ENCODE results near the gene CYP2A6. TPM values are rescaled to one million over a fixed set of nuclear protein-coding genes. Genes with fewer than 3 reads are reported as not detected.
A peak's percentile ranks its signal among the peaks of the same experiment; 100 is the strongest.

The CYP2A6 gene
- total RNA-seq, 6 donors from 2014 or later = 1.5 to 11.6 (median 2.9) TPM; not detected in 1

DNA sequence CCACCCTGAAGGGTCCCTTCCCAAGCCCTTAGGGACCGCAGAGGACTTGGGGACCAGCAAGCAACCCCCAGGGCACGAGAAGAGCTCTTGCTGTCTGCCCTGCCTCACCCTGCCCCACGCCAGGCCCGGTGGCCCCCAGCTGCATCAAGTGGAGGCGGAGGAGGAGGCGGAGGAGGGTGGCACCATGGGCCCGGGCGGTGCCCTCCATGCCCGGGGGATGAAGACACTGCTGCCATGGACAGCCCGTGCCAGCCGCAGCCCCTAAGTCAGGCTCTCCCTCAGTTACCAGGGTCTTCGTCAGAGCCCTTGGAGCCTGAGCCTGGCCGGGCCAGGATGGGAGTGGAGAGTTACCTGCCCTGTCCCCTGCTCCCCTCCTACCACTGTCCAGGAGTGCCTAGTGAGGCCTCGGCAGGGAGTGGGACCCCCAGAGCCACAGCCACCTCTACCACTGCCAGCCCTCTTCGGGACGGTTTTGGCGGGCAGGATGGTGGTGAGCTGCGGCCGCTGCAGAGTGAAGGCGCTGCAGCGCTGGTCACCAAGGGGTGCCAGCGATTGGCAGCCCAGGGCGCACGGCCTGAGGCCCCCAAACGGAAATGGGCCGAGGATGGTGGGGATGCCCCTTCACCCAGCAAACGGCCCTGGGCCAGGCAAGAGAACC lies 49.8 kb downstream of the CYP2A6 start:
- no peaks in the 10 kb centered on the region for H3K27me3 ChIP-seq
- peaks cover 4 to 51% (median 22%) of the 10 kb centered on the region in 4 donors for H3K36me3 ChIP-seq
- WGBS, 2 donors = 62 to 63% methylated on average over 16 to 26 of the region's 27 CpGs
- TF ChIP-seq POLR2A (IDR thresholded peaks at IDR 0.05) (peak in 1 of 4 donors; percentile 29), EP300 (IDR thresholded peaks at IDR 0.05) (no peak), POLR2AphosphoS5 (IDR thresholded peaks at IDR 0.05) (no peak)
- TF ChIP-seq, protein P1, sequence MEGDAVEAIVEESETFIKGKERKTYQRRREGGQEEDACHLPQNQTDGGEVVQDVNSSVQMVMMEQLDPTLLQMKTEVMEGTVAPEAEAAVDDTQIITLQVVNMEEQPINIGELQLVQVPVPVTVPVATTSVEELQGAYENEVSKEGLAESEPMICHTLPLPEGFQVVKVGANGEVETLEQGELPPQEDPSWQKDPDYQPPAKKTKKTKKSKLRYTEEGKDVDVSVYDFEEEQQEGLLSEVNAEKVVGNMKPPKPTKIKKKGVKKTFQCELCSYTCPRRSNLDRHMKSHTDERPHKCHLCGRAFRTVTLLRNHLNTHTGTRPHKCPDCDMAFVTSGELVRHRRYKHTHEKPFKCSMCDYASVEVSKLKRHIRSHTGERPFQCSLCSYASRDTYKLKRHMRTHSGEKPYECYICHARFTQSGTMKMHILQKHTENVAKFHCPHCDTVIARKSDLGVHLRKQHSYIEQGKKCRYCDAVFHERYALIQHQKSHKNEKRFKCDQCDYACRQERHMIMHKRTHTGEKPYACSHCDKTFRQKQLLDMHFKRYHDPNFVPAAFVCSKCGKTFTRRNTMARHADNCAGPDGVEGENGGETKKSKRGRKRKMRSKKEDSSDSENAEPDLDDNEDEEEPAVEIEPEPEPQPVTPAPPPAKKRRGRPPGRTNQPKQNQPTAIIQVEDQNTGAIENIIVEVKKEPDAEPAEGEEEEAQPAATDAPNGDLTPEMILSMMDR (IDR thresholded peaks at IDR 0.05) = no peak
- peaks cover 59 to 66% (median 64%) of the 10 kb centered on the region in 4 donors for H3K4me1 ChIP-seq
- peak in 1 of 2 donors; percentile 86 for DNase-seq
- H3K4me3 ChIP-seq = peak overlapping the region; percentile 45 to 99 (median 96)
- peak overlapping the region; percentile 93 to 99 (median 98) for H3K27ac ChIP-seq
- no peak for ATAC-seq (ENCODE audit: low FRiP score in 2 of 2)
- no peaks in the 10 kb centered on the region for H3K9me3 ChIP-seq

DNA sequence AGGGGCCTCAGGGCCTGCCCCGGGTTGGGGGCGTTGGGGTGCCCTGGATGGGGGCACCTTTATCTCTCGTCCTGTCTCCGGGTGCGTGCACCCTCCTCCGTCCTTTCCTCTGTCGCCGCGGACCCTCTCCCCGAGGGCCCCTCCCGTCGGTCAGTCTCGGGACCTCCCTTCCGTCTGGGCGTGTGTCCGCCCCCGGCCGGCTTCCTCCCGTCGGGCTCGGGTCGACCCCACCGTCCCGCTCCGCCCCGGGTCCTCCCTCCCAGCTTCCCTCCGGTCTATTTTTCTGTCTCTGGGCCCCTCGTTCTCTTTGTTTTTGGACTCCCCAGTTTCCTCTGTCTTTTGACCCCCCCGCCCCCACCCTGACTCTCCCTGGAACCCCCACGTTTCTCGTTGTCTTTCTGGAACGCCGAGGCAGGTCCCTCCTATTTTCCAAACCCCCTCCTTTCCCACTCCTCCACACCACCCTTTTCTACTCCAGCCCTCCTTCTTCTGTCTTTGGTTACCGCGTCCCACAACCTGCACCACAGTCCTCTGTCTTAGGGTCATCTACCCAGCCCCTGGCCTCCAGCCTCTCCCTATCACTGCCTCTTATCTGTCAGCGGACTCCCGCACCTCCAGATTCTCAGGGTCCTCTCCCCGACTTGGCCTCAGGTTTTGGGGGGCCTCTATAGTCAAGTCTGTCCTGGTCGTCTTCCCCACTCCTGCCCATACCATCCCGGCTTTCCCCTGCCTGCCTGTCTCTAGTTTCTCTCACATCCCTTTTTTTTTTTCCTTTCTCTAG lies 50.5 kb downstream of the CYP2A6 start:
- Histone ChIP-seq H3K4me1 (peaks cover 52 to 59% (median 57%) of the 10 kb centered on the region in 4 donors), H3K27me3 (no peaks in the 10 kb centered on the region), H3K36me3 (peaks cover 4 to 47% (median 19%) of the 10 kb centered on the region in 4 donors), H3K4me3 (peak overlapping the region; percentile 45 to 99 (median 96)), H3K27ac (peak overlapping the region; percentile 93 to 99 (median 98)), H3K9me3 (no peaks in the 10 kb centered on the region)
- TF ChIP-seq EP300 (IDR thresholded peaks at IDR 0.05) (no peak), POLR2A (IDR thresholded peaks at IDR 0.05) (no peak), POLR2AphosphoS5 (IDR thresholded peaks at IDR 0.05) (peak; percentile 58 to 65)
- TF ChIP-seq, protein P1 (IDR thresholded peaks at IDR 0.05) = peak in 1 of 6 experiments; percentile 4
- ATAC-seq (ENCODE audit: low FRiP score in 2 of 2) (peak in 1 of 2 donors; percentile 26), DNase-seq (peak; percentile 69 to 91)
- WGBS, 2 donors = 2% methylated on average over 35 to 40 of the region's 40 CpGs

DNA sequence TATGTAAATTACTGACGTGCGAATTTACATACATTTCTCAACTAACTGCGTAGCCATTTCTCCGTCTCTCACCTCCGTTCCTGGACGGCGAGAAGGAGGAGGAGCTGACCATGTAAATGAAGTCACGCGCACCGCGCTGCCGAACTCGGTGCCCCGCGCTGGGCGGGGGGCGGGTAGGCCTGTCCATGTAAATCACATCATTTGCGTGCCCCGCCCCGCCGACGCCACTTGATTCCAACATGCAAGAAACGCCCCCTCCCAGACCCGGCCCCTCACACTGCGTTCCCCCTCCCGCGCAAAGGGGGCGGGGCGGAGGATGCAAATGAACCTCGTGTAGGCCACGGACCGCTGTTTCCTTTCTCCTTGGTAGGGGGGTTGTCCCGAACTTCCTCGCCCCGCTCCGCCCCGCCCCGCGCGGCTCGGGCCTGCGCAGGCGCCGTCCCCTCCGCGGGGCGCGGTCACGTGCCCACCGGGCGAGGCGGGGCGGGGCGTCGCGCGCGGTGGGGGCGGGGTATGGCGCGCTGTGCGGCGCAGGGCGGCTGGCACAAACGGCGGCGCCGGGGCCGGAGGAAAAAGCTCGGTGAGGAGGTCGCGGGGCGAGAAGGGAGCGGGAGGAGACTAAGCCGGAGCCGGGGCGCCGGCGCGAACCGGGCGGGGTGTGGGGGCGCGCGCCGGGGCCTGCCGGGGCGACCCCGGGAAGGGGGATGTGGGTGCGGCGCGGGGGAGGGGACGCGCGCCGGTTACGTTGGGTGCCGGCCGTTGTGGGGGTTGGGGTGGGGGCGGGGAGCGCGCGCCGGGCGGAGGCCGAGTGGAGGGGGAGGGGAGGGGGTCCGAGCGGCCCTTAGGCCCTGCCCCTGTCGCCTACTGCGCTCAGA lies 51.3 kb downstream of the CYP2A6 start, which contains the start of gene EGLN2:
EGLN2 (plus strand) TSS at position 509 of the 875 bp plus-strand sequence. CDS start 1,382 bp downstream, outside the sequence.
- Histone ChIP-seq H3K27ac (peak within 1 kb of the TSS; percentile 93 to 99 (median 98)), H3K4me1 (peaks cover 44 to 50% (median 49%) of the 10 kb centered on the region in 4 donors)
- ATAC-seq (ENCODE audit: low FRiP score in 2 of 2) = peak; percentile 95 to 96

More for the DNA sequence above, 51.3 kb downstream of the CYP2A6 start, which contains the start of gene EGLN2:
- peaks cover 4 to 39% (median 15%) of the 10 kb centered on the region in 4 donors for H3K36me3 ChIP-seq
- H3K4me3 ChIP-seq = peak within 1 kb of the TSS; percentile 45 to 99 (median 96)
- peak; percentile 99 to 100 for DNase-seq
- 0 to 1% methylated on average over 7 to 75 of the region's 110 CpGs for WGBS, 2 donors
- H3K9me3 ChIP-seq = no peaks in the 10 kb centered on the region
- peak in 1 of 4 donors; percentile 12 for TF ChIP-seq EP300 (IDR thresholded peaks at IDR 0.05)
- TF ChIP-seq, protein P1 (IDR thresholded peaks at IDR 0.05) = peak in 1 of 6 experiments; percentile 4
- peak in 2 of 4 donors; percentile 63 to 81 for TF ChIP-seq POLR2A (IDR thresholded peaks at IDR 0.05)
- peak; percentile 63 to 78 for TF ChIP-seq POLR2AphosphoS5 (IDR thresholded peaks at IDR 0.05)
- H3K27me3 ChIP-seq = no peaks in the 10 kb centered on the region

Data from upper lobe of left lung (tissue), 6 donors.